H1 (cell line): ENCODE data around the gene ZNF346.

Experiments used
- E2F6 ChIP-seq: IDR thresholded peaks from 2 replicates; pipeline ENCODE4 v1.6.1; 2012; ENCODE audit warnings: inconsistent platforms
- TCF12 ChIP-seq: IDR thresholded peaks from 2 replicates; pipeline ENCODE4 v1.6.1; 2011; ENCODE audit warnings: low read depth, mild to moderate bottlenecking, low read length
- YY1 ChIP-seq: IDR thresholded peaks from 2 replicates; pipeline ENCODE4 v1.6.1; 2011; ENCODE audit warnings: low read depth, mild to moderate bottlenecking, low read length

GRCh38 chr5:177113566-177114424 is 91.3 kb downstream of the ZNF346 start:
- TF ChIP-seq E2F6 (no peak), YY1 (no peak), TCF12 (no peak)
